Naive thymus-derived CD8-positive, alpha-beta T cell (primary cell): ENCODE results near the gene IGF2BP1. TPM values are rescaled to one million over a fixed set of nuclear protein-coding genes. Genes with fewer than 3 reads are reported as not detected.
"Not testable (repeated sequence)": the region's sequence is repeated elsewhere in the genome, so short reads cannot be mapped to it uniquely, and the experiment has no call there.

Experiments
- ATAC-seq, 2 donors: fragments of 150-1000 bp; cut with Tn5 transposase in 1 of 2; sonication (Bioruptor Pico), chemical (Tn5 transposase) in 1 of 2; 1 replicate in 1 of 2; 2 replicates in 1 of 2; pipeline ENCODE4 v1.10.0; 2021; ENCODE audit warnings: mild to moderate bottlenecking in 2 of 2, moderate library complexity in 2 of 2
- POLR2A ChIA-PET: fragments of 350-600 bp; sonication (Branson Sonifier 250); formaldehyde crosslinking; loops from one replicate; lab custom pipeline; 2021; ENCODE audit warnings: antibody characterized with exemption; lab: Charles Lee
- DNase-seq, 10 donors: peaks; one replicate each; pipeline versions ENCODE4 v3.0.0 to v3.0.0-alpha.2; 2020 to 2022
- H3K27ac Mint-ChIP-seq, 10 donors: one replicate each; pipeline ENCODE4 v1.8.0; 2020 to 2022; ENCODE audit warnings: mild to moderate bottlenecking in 10 of 10, mixed read lengths in 10 of 10, moderate library complexity in 4 of 10, inconsistent platforms in 1 of 10
- H3K27me3 Mint-ChIP-seq, 5 donors: one replicate each; pipeline ENCODE4 v1.8.0; 2021 to 2022; ENCODE audit warnings: mixed read lengths in 5 of 5
- H3K36me3 Mint-ChIP-seq, 3 donors: one replicate each; pipeline ENCODE4 v1.8.0; 2020 to 2022; ENCODE audit warnings: mixed read lengths in 3 of 3, mild to moderate bottlenecking in 2 of 3, inconsistent platforms in 1 of 3
- H3K4me1 Mint-ChIP-seq, 4 donors: one replicate each; pipeline ENCODE4 v1.8.0; 2021 to 2022; ENCODE audit warnings: mixed read lengths in 4 of 4
- H3K4me3 Mint-ChIP-seq, 10 donors: one replicate each; pipeline ENCODE4 v1.8.0; 2020 to 2022; ENCODE audit warnings: mild to moderate bottlenecking in 10 of 10, mixed read lengths in 10 of 10, moderate library complexity in 6 of 10, inconsistent platforms in 1 of 10
- H3K9me3 Mint-ChIP-seq, 9 donors: one replicate each; pipeline ENCODE4 v1.8.0; 2020 to 2022; ENCODE audit warnings: mixed read lengths in 9 of 9, mild to moderate bottlenecking in 3 of 9, inconsistent platforms in 1 of 9, moderate library complexity in 1 of 9
- polyA plus RNA-seq, 3 donors: library from polyadenylated mRNA; unstranded; fragments of 300-500 nt; fragmentation: Illumina TruSeq; gene quantifications; one replicate each; pipeline ENCODE4 v1.2.3, GENCODE V29; 2021
- total RNA-seq, 8 experiments: library from RNA in 2 of 8; stranded (reverse) in 2 of 8; gene quantifications; one replicate each; pipeline ENCODE4 v1.2.3 and lab custom pipeline; 2021 to 2026

IGF2BP1 gene
- total and polyA plus RNA-seq, 5 experiments from 2014 or later = not detected

DNA sequence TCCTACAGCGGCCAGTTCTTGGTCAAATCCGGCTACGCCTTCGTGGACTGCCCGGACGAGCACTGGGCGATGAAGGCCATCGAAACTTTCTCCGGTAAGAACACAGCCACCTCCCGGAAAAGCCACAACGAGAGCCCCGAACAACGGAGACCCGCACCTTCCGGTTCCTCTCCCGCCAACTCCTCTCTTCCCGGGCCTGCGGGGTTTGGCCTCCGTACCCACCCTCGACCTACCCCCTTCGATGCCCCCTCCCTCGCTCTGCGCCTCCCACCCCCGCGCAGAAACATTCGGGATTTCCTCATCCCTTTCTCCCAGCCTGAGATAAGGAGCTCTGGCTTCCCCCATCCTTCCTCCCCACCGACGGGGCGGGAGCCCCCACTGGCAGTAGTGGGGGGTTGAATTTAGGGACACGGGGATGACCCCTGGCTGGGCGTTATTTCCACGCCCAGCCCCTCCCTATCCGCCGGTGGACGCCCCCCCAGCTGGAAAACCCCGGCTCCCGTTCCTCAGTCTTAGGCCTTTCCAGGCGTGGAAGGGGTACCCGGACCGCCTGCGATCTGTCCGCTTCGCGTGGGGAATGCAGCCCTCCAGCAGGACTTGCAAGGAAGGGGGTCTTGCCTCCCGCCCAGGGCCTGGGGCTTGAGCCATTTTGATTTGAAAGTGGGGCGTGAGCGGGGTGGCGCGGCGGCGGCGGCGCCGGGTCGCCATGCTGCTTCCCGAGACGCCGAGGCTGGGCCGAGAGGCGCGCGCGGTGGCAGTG lies 822 bp downstream of the IGF2BP1 start:
- Mint-ChIP-seq H3K27me3 (peaks cover 47 to 95% (median 72%) of the 10 kb centered on the region in 5 donors), H3K4me3 (peak overlapping the region; percentile 36 to 84 (median 74)), H3K27ac (peak overlapping the region in 2 of 10 donors; percentile 53 to 56), H3K4me1 (peaks cover 14 to 35% (median 28%) of the 10 kb centered on the region in 4 donors), H3K36me3 (peaks cover 0 to 16% (median under 1%) of the 10 kb centered on the region in 3 donors), H3K9me3 (peaks cover 0 to 24% (median 4%) of the 10 kb centered on the region in 9 donors)
- POLR2A ChIA-PET = interaction anchor here (0.6 kb wide), 1 partner anchor 116 kb away, joined by 3 read pairs; no protein-coding TSS in a partner anchor
- DNase-seq = no peak
- no peak for ATAC-seq

DNA sequence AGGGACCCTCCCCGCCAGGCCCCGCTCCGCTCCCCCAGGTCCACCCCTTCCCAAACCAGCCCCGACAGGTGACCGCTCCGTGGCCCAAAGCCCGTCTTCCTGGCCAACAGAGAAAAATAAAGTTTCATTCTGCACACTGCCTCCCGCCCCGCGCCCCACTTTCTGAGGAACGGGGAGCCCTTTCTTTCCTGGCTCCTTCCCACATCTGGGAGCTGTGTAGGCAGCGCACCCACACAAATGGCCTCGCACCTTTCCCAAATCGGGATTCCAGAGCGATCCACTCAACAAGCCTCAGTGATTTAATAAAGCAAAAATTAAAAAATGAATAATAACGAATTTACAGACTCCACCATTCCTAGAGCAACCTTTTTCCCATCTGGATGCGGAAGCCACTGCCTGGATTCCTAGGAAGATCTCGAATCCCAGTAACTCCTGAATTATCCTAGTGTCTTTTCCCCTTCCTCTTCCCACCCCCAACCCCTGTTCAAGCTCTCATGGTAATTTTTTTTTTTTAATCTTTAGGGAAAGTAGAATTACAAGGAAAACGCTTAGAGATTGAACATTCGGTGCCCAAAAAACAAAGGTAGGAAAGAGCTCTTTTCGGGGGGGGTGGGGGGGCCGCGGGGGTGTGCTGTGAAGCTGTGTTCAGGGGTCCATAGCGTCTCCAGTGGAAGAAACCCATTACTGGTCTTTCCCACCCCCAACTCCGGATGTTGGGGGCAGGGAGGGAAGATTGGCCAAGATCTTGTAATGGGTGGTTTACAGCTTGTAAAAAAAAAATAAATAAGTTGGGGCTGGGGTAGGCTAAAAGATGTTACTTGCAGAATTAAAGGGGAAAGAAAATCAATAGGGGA lies 1.6 kb downstream of the IGF2BP1 start:
- Mint-ChIP-seq H3K9me3 (peaks cover 0 to 26% (median 4%) of the 10 kb centered on the region in 9 donors), H3K27ac (peak overlapping the region in 3 of 10 donors; percentile 27 to 36 (median 33)), H3K27me3 (peaks cover 53 to 95% (median 73%) of the 10 kb centered on the region in 5 donors), H3K4me3 (peak overlapping the region; percentile 36 to 81 (median 71)), H3K36me3 (peaks cover 0 to 16% (median 6%) of the 10 kb centered on the region in 3 donors), H3K4me1 (peaks cover 16 to 41% (median 30%) of the 10 kb centered on the region in 4 donors)
- POLR2A ChIA-PET = no interaction called here
- no peak for DNase-seq
- no peak for ATAC-seq

DNA sequence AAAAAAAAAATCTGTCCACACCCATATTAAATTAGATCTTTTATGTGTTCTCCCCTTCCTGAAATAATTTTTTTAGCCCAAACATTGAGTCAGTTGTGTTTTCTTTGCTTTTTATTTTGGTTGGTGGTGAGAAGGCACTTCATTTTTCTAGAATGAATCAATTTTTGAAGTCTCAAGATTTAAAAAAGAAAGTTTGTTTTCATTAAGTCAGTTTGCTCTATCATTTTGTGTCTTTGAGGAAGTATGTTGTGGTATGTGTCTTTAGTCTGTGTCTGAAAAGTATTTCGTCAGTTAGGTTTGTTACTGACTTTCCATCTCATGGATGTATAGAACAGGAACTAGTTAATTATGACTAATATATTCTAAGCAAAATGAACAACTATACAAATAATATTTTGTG lies 3.8 kb downstream of the IGF2BP1 start:
- Mint-ChIP-seq H3K27me3 (peaks cover 58 to 98% (median 77%) of the 10 kb centered on the region in 5 donors), H3K9me3 (peaks cover 0 to 24% (median 3%) of the 10 kb centered on the region in 9 donors), H3K4me1 (peaks cover 14 to 35% (median 25%) of the 10 kb centered on the region in 4 donors), H3K27ac (no peak overlapping the region), H3K36me3 (peaks cover 0 to 11% (median 6%) of the 10 kb centered on the region in 3 donors), H3K4me3 (no peak overlapping the region)
- POLR2A ChIA-PET = no interaction called here
- ATAC-seq (no peak), DNase-seq (no peak)

DNA sequence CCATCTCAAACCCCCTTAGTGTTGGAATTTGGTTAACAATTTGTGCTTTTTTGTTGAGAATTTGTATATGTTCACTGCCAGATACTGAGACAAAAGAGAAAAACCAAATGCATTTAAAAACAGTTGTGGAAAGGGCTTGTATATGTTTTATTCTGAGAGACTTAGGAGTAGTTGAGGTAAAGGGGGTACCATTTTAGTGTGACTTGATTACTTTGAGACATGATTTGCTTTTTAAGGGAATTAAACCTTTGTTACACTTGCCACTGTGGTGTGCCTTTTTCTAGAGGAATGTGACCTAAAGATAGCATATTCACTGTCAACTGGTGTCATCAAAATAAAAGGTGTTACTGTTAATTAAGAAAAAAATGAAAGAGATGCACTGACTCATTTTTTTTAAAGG lies 4.5 kb downstream of the IGF2BP1 start:
- peaks cover 0 to 8% (median 6%) of the 10 kb centered on the region in 3 donors for H3K36me3 Mint-ChIP-seq
- H3K4me3 Mint-ChIP-seq = no peak overlapping the region
- peak overlapping the region in 1 of 10 donors; percentile 25 for H3K27ac Mint-ChIP-seq
- DNase-seq (no peak), ATAC-seq (no peak)
- H3K27me3 Mint-ChIP-seq = peaks cover 60 to 98% (median 81%) of the 10 kb centered on the region in 5 donors
- POLR2A ChIA-PET = no interaction called here
- H3K4me1 Mint-ChIP-seq = peaks cover 9 to 29% (median 20%) of the 10 kb centered on the region in 4 donors
- H3K9me3 Mint-ChIP-seq = peaks cover 0 to 24% (median 3%) of the 10 kb centered on the region in 9 donors

DNA sequence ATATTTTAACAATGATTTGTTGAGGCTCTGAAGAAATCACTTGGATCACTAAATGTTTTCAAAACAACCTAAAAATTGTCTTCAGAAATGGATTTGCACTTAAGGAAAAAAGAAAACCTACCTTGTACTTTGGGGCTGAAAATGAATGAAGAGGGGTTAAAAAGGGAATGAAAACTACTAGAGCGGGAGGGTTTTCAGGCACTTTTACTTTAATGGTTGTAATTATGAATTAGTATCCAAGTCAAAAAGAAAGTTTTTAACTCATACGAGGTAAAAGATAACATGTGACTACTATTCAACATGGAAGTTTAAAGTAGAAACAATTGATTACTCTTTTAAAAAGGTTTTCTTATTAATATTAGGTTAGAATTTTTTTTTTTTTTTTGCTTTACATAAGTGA lies 5.1 kb downstream of the IGF2BP1 start:
- POLR2A ChIA-PET = no interaction called here
- no peak overlapping the region for H3K27ac Mint-ChIP-seq

DNA sequence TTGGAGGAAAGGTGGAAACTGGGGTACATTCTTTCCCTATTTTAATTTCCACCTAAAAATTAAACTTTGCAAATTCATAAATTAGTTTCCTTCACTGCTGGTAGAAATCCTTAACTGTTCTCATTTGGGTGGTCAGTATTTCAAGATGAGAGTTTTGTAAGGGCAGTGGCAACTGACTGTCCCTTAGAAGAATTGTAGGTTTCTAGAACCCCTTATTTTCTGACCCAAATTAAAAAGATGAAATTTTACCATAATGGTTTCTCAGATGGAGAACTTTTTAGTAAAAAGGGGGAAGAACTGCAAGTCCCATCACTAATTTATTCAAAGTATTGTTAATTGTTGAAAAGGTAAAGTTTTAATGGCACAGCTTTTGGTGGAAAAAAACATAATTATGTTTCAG lies 5.6 kb downstream of the IGF2BP1 start:
- no peak for DNase-seq
- Mint-ChIP-seq H3K4me3 (no peak overlapping the region), H3K27ac (no peak overlapping the region), H3K4me1 (peaks cover 7 to 18% (median 11%) of the 10 kb centered on the region in 4 donors), H3K36me3 (peaks cover 0 to 6% (median 5%) of the 10 kb centered on the region in 3 donors), H3K9me3 (peaks cover 0 to 24% (median 3%) of the 10 kb centered on the region in 9 donors), H3K27me3 (peaks cover 67 to 100% (median 85%) of the 10 kb centered on the region in 5 donors)
- POLR2A ChIA-PET = no interaction called here
- ATAC-seq = no peak

More for the DNA sequence above, 5.1 kb downstream of the IGF2BP1 start:
- peaks cover 0 to 6% (median 5%) of the 10 kb centered on the region in 3 donors for H3K36me3 Mint-ChIP-seq
- ATAC-seq = no peak
- peaks cover 63 to 98% (median 84%) of the 10 kb centered on the region in 5 donors for H3K27me3 Mint-ChIP-seq
- peaks cover 0 to 24% (median 3%) of the 10 kb centered on the region in 9 donors for H3K9me3 Mint-ChIP-seq
- no peak overlapping the region for H3K4me3 Mint-ChIP-seq
- no peak for DNase-seq
- H3K4me1 Mint-ChIP-seq = peaks cover 7 to 23% (median 16%) of the 10 kb centered on the region in 4 donors

DNA sequence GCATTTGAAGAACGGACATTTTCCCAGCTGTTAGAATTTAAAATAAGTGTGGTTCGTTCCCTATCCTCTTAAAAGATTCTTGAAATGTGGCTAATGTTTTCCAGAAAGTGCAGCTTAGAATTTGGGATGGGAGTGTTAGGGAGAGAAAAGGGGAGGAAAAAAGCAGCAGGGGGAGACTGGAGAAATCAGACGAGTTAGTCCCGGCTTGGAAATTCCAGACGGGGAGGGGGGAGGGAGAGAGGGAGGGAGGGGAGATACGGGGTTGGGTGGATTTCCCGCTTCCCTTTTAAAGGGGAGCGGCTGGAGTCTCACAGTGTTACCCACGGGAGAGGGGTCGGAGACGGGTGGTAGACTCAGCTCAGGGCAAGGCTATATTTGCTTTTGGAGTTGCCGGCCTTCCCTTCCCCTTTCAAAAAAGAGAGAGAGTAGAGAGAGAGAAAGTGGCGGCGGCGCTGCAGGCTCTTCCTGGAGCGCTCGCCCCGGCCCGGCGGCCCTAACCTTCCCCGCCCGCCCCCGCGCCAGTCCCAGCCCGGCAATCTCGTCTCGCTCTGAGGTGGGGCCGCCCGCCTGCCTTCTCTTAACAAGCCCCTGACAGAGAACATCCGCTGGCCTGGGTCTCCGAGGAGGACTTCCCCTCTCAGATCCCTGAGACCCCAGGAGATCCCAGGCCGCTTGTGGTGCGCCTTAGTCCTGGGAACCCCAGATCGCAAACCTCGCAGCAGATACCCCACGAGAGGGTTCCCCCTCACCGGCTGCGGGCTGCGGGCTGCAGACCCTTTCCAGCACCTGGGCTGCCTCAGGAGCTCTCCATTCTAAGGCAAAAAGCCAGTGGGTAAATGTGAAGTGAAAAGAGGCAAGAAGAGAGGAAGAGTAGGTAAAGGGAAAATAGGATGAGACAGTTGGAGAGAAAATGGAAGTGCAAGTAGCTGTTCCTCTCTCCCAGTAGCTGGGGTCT lies 6.6 kb downstream of the IGF2BP1 start:
- ATAC-seq = peak in 1 of 2 donors; percentile 39
- Mint-ChIP-seq H3K9me3 (peaks cover 0 to 24% (median 3%) of the 10 kb centered on the region in 9 donors), H3K4me3 (no peak overlapping the region), H3K27ac (no peak overlapping the region), H3K4me1 (peaks cover 2 to 8% (median 4%) of the 10 kb centered on the region in 4 donors), H3K27me3 (peaks cover 66 to 97% (median 78%) of the 10 kb centered on the region in 5 donors), H3K36me3 (peaks cover 0 to 6% (median 3%) of the 10 kb centered on the region in 3 donors)
- POLR2A ChIA-PET = no interaction called here
- DNase-seq = no peak

DNA sequence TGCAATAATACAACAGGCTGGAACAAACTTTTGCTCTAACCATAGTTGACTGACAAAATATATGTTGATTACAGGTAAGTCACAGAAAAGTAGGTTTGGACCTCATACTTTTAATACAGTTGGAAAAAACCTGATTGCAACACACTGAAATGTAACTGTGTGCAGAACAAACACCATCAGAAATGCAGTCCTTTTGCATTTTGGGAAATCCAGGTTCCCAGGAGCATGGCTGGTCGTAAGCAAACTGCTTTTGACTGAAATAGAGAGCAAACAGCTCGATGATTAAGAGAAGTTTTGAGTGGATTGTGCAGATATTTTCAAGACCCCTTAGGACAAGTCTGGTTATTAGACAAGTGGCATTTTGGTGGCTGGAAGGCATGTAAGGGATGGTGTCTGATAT lies 8.0 kb downstream of the IGF2BP1 start:
- Mint-ChIP-seq H3K9me3 (peaks cover 0 to 19% (median 2%) of the 10 kb centered on the region in 9 donors), H3K27ac (no peak overlapping the region), H3K36me3 (peaks cover 0 to 6% (median 1%) of the 10 kb centered on the region in 3 donors), H3K27me3 (peaks cover 57 to 87% (median 73%) of the 10 kb centered on the region in 5 donors), H3K4me1 (peaks cover 1 to 7% (median 3%) of the 10 kb centered on the region in 4 donors), H3K4me3 (no peak overlapping the region)
- POLR2A ChIA-PET = interaction anchor here (0.7 kb wide), 1 partner anchor 1296 kb away, joined by 3 read pairs; no protein-coding TSS in a partner anchor
- ATAC-seq (no peak), DNase-seq (no peak)

DNA sequence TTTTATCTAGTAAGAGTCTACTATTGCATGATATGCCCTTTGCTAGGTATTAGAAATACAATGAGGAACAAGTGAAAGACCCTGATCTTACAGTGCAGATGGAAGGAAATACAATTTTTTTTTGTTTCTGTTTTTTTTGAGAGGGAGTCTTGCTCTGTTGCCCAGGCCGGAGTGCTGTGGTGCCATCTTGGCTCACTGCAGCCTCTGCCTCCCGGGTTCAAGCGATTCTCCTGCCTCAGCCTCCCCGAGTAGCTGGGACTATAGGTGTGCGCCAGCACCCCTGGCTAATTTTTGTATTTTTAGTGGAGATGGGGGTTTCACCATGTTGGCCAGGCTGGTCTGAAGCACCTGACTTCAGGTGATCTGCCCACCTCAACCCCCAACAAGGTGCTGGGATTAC lies 11.7 kb downstream of the IGF2BP1 start:
- ATAC-seq, H3K4me3 Mint-ChIP-seq, H3K27ac Mint-ChIP-seq, H3K4me1 Mint-ChIP-seq, POLR2A ChIA-PET, H3K36me3 Mint-ChIP-seq, DNase-seq, H3K9me3 Mint-ChIP-seq: not testable (repeated sequence)
- H3K27me3 Mint-ChIP-seq = peaks cover 47 to 83% (median 68%) of the 10 kb centered on the region in 5 donors

DNA sequence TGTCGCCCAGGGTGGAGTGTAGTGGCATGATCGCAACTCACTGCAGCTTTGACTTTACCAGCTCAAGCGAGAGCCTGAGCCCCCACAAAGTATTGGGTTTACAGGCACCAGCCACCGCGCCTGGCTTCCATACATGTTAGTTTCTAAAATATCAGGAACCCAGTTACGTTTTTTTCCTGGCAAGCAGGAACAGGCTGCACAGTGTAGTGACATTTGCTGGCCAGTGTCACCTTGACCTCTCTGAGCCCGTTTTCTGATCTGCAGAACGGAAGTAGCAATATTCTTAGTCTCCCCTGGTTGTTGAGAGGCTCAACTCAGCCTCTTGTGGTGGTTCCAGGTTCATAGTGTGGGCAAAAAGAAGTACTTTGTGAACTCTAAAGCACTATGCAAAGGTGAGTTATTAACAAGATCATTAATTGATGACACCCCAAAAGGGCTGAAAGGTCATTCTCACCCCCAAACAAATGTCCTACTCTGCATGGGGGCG lies 15.6 kb downstream of the IGF2BP1 start:
- POLR2A ChIA-PET = no interaction called here
- H3K4me1 Mint-ChIP-seq = peaks cover 0 to 4% (median 3%) of the 10 kb centered on the region in 4 donors
- H3K27ac Mint-ChIP-seq = no peak overlapping the region
- no peak for ATAC-seq
- no peak overlapping the region for H3K4me3 Mint-ChIP-seq
- no peaks in the 10 kb centered on the region for H3K9me3 Mint-ChIP-seq
- H3K27me3 Mint-ChIP-seq = peaks cover 35 to 78% (median 62%) of the 10 kb centered on the region in 5 donors
- no peaks in the 10 kb centered on the region for H3K36me3 Mint-ChIP-seq
- DNase-seq = no peak
